Cardiac atrium fibroblast (primary cell): ENCODE results near the gene XPNPEP1. TPM values are rescaled to one million over a fixed set of nuclear protein-coding genes. Genes with fewer than 3 reads are reported as not detected.

Experiments
- total RNA-seq: library from RNA; depleted of rRNA; stranded (reverse); fragments of >200 nt; gene quantifications from 2 replicates; pipeline ENCODE4 v1.2.3, GENCODE V29; 2015

Gene XPNPEP1
- total RNA-seq, result 87.8 and 97.7 TPM in 2 replicates

DNA sequence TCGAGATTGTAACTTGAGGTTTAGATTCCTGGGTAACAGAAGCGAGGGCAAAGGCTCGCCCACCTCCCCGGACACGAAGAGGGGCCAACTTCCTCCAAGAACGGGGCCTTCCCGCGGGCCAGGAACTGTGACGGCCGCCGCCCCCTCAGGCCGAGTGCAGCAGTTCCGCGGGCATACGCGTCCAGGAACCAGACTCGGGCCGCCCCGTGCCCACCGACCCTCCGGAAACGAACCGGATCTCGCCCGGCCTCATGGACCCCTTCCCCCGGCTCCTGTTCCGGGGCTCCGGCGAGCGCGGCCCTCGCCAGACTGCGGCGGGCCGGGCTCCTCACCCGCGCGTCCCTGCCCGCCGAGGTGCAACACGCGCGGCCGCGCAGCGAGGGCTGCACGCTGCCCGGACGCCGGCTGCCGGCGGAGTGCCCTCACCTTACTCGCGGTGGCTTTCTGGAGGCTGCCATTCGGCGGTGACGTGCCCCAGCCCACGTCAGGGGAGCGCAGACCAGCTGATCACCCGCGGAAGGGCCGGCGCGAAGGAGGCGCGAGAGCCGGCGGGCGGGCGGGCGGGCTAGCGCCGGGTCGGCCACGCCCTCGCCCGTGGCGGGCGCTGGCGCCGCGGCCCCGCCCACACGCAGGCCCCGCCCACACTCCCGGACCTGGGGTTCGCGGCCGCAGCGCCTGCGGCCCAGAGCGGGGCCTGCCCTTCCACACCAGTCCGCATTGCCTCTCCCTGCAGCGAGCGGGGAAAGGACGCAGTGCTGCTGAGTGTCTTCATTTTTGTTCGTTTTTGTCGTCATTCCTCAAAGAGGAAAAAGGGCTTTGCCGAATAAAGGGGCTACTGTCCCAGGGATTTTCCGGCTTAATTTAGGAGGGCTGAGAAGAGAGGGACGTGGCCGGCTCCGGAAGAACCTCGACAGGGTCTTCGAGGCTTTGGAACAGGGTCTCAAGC is at the start of gene XPNPEP1:
Gene XPNPEP1 (minus strand): TSS at position 536 of the 946 bp plus-strand sequence. CDS start 78 bp downstream, at position 458.

Other genes with a start within 250 kb of the XPNPEP1 start
- 191 and 202 TPM in 2 replicates for gene ADD3, start 84.5 kb upstream of the XPNPEP1 start, total RNA-seq